Common myeloid progenitor, CD34-positive (primary cell): ENCODE results near the gene TBC1D22A.

Experiments
- CTCF ChIA-PET: fragments of 350-600 bp; sonication (Branson Sonifier 250); formaldehyde crosslinking; loops from one replicate; lab custom pipeline; 2021; ENCODE audit warnings: antibody characterized with exemption; lab: Charles Lee
- POLR2A ChIA-PET: fragments of 350-600 bp; sonication (Branson Sonifier 250); formaldehyde crosslinking; loops from one replicate; lab custom pipeline; 2021; ENCODE audit warnings: antibody characterized with exemption; lab: Charles Lee
- DNase-seq, 3 donors: peaks; one replicate each; pipeline versions ENCODE4 v3.0.0 to v3.0.0-alpha.2; 2013
- H3K27ac ChIP-seq, 2 experiments: 1 replicate in 1 of 2; 2 replicates in 1 of 2; pipeline ENCODE4 v1.7.0; 2013; ENCODE audit warnings: inconsistent platforms in 2 of 2, low read length in 2 of 2, mild to moderate bottlenecking in 2 of 2, low read depth in 1 of 2, moderate library complexity in 1 of 2; ENCODE audit not compliant: severe bottlenecking in 2 of 2, insufficient read depth in 1 of 2, poor library complexity in 1 of 2
- H3K27me3 ChIP-seq, 5 experiments: replicated peaks in 2 of 5; 1 replicate in 3 of 5; 2 replicates in 2 of 5; pipeline versions ENCODE4 v1.6.1 to v1.7.0; 2013; ENCODE audit warnings: low read length in 4 of 5, mild to moderate bottlenecking in 2 of 5, moderate library complexity in 2 of 5, inconsistent platforms in 1 of 5; ENCODE audit not compliant: insufficient read depth in 5 of 5, control insufficient read depth in 4 of 5
- H3K36me3 ChIP-seq, 4 experiments: 1 replicate in 2 of 4; 2 replicates in 2 of 4; pipeline versions ENCODE4 v1.6.1 to v1.7.0; 2013; ENCODE audit warnings: low read length in 3 of 4, control low read depth in 1 of 4, mild to moderate bottlenecking in 1 of 4; ENCODE audit not compliant: control insufficient read depth in 4 of 4, insufficient read depth in 4 of 4
- H3K4me1 ChIP-seq, 4 experiments: 1 replicate in 3 of 4; 2 replicates in 1 of 4; pipeline versions ENCODE4 v1.6.1 to v1.7.1; 2013; ENCODE audit warnings: low read length in 3 of 4, mild to moderate bottlenecking in 3 of 4, control low read depth in 1 of 4, inconsistent platforms in 1 of 4, moderate library complexity in 1 of 4; ENCODE audit not compliant: control insufficient read depth in 4 of 4, insufficient read depth in 4 of 4; ENCODE audit errors: control extremely low read depth in 1 of 4
- H3K4me3 ChIP-seq, 7 experiments: 1 replicate in 4 of 7; 2 replicates in 3 of 7; pipeline versions ENCODE4 v1.5.1 to v1.7.0; 2013; ENCODE audit warnings: mild to moderate bottlenecking in 7 of 7, low read length in 6 of 7, moderate library complexity in 6 of 7, inconsistent platforms in 2 of 7, low read depth in 2 of 7, control low read depth in 1 of 7; ENCODE audit not compliant: insufficient read depth in 4 of 7, control insufficient read depth in 1 of 7; ENCODE audit errors: extremely low read depth in 1 of 7
- H3K9me3 ChIP-seq, 5 experiments: 1 replicate in 4 of 5; 2 replicates in 1 of 5; pipeline versions ENCODE4 v1.6.1 to v1.7.1; 2013; ENCODE audit warnings: low read length in 4 of 5, mild to moderate bottlenecking in 2 of 5, inconsistent platforms in 1 of 5, low read depth in 1 of 5, moderate library complexity in 1 of 5; ENCODE audit not compliant: control insufficient read depth in 4 of 5, insufficient read depth in 2 of 5; ENCODE audit errors: control extremely low read depth in 1 of 5
- WGBS: methylation state at CpG from one replicate; pipeline ENCODE4 v1.1.5; 2013; ENCODE audit not compliant: insufficient coverage; 5-methylcytosine and 5-hydroxymethylcytosine counted together

TBC1D22A gene

GRCh38 chr22:46827781-46828180 is 65.3 kb downstream of the TBC1D22A start:
- no peak overlapping the region for H3K4me3 ChIP-seq
- CTCF ChIA-PET, result no interaction called here
- no peak overlapping the region for H3K27ac ChIP-seq
- POLR2A ChIA-PET, result no interaction called here
- H3K27me3 ChIP-seq, result no peaks in the 10 kb centered on the region
- no peak for DNase-seq
- no peaks in the 10 kb centered on the region for H3K9me3 ChIP-seq
- WGBS, result 100% methylated on average over 11 of the region's 12 CpGs
- no peaks in the 10 kb centered on the region for H3K4me1 ChIP-seq
- H3K36me3 ChIP-seq, result peaks cover 3 to 25% (median 15%) of the 10 kb centered on the region in 4 experiments

GRCh38 chr22:46828323-46828900 is 66.0 kb downstream of the TBC1D22A start:
- Histone ChIP-seq H3K4me1 (no peaks in the 10 kb centered on the region), H3K27ac (no peak overlapping the region), H3K36me3 (peaks cover 5 to 24% (median 14%) of the 10 kb centered on the region in 4 experiments), H3K9me3 (peaks cover 0 to 5% (median 1%) of the 10 kb centered on the region in 5 experiments), H3K27me3 (no peaks in the 10 kb centered on the region), H3K4me3 (no peak overlapping the region)
- POLR2A ChIA-PET, result no interaction called here
- CTCF ChIA-PET, result no interaction called here
- 97% methylated on average over 9 of the region's 9 CpGs for WGBS
- DNase-seq, result no peak

DNA sequence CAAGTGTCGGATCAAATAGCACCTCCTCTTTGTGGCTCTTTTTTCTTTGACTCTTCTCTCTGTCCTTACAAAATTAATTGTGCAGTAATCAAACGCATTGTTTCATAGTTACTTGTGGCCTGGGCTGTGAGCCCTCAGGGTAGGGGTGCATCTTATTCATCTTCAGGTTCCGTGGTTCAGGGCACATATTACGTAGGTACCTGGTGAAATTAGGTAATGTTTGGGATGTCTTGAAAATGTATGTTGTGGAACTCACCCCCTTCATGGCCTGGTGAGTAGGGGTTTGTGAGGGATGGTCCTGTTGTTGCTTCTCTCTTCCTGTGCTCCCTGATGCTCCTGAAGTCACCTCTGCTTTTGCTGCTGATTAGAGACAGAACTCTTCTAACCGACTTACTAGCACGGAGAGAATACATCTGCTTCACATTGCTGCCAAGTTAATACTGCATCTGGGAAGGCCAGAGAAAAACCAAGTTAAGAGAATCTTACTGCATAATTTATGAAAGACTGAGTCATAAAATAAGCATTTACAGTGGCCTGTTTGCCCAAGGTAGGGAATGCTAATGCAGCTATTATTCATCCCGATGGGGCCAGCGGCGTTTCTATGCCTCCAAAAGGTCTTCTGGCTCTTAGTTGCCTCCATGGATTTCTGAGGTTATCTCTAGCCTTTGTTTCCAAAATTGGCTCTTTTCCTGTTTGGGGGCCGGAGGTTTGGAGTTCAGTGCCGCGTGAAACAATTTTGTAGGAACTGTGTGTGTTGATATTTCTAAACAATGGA is 66.9 kb downstream of the TBC1D22A start:
- Histone ChIP-seq H3K9me3 (peaks cover 0 to 11% (median 2%) of the 10 kb centered on the region in 5 experiments), H3K27ac (no peak overlapping the region), H3K4me1 (no peaks in the 10 kb centered on the region), H3K27me3 (no peaks in the 10 kb centered on the region), H3K36me3 (peaks cover 5 to 28% (median 13%) of the 10 kb centered on the region in 4 experiments), H3K4me3 (no peak overlapping the region)
- 96% methylated on average over 9 of the region's 12 CpGs for WGBS
- POLR2A ChIA-PET, result no interaction called here
- no peak for DNase-seq
- CTCF ChIA-PET, result no interaction called here

DNA sequence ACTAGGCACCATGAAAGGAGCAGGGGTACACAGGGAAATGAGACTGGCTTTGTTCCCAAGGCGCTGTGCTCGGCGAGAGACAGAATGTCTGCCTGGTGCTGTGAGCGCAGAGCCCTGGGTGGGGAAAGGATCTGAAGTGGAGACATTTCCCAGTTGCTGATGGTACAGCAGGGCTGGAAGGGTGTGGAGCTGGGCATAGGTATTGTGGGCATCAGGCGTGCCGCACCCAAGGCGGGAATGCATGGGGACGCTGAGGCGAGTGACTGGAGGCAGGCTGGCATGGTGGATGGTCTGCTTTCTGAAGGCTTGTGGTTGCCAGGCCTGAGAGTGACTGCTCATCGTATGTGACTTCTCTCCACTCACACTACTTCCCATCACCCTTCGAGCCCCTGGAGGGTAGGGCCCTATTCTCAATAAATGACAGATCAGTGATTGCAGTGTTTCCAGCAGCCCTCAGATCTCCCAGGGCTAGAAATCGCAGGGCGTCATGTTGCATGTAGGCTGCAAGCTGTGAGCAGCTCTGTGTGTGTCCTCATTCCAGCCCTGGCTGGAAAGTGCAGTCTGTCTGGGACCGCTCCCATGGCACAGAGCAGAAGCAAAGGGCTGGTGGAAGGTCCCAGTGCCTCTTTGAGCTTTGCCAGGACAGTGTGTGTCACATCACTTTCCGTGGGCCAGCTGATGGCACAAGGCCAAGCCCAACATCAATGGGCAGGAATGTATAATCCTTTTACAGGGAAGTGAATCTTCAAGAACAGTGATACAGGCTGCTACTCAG is 67.7 kb downstream of the TBC1D22A start:
- WGBS, result 95% methylated on average over 14 of the region's 15 CpGs
- POLR2A ChIA-PET, result no interaction called here
- CTCF ChIA-PET, result no interaction called here

DNA sequence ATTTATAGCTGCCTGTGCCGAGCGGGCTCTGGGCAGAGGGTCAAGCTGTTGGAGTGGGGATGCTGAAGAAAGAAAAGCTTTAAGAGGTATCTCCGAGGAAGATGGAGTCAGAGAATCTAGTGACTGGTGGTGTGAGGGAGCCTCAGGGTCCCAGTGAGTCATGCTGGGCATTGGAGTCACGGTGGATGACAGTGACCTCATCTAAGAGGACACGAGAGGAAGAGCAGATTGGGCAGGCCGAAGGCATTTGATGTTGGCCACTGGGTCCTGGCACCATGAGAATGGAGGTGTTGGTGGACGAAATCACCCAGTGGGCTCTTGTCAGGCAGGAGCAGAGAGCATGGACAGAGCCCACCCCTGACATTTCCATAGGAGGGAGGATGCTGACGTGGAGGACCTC is 68.4 kb downstream of the TBC1D22A start:
- Histone ChIP-seq H3K27me3 (no peaks in the 10 kb centered on the region), H3K4me1 (no peaks in the 10 kb centered on the region), H3K36me3 (peaks cover 7 to 36% (median 19%) of the 10 kb centered on the region in 4 experiments), H3K4me3 (no peak overlapping the region), H3K27ac (no peak overlapping the region), H3K9me3 (peaks cover 0 to 26% (median 14%) of the 10 kb centered on the region in 5 experiments)
- WGBS, result 96% methylated on average over 8 of the region's 8 CpGs
- DNase-seq, result no peak
- POLR2A ChIA-PET, result no interaction called here
- CTCF ChIA-PET, result no interaction called here

More for the DNA sequence above, 67.7 kb downstream of the TBC1D22A start:
- Histone ChIP-seq H3K4me3 (no peak overlapping the region), H3K27me3 (no peaks in the 10 kb centered on the region), H3K9me3 (peaks cover 0 to 19% (median 10%) of the 10 kb centered on the region in 5 experiments), H3K36me3 (peaks cover 7 to 36% (median 16%) of the 10 kb centered on the region in 4 experiments), H3K4me1 (no peaks in the 10 kb centered on the region), H3K27ac (no peak overlapping the region)
- no peak for DNase-seq

GRCh38 chr22:46833228-46833627 is 70.8 kb downstream of the TBC1D22A start:
- DNase-seq, result no peak
- 98% methylated on average over 6 of the region's 6 CpGs for WGBS

More at GRCh38 chr22:46833228-46833627, 70.8 kb downstream of the TBC1D22A start:
- H3K27ac ChIP-seq, result no peak overlapping the region
- H3K36me3 ChIP-seq, result peaks cover 2 to 24% (median 17%) of the 10 kb centered on the region in 4 experiments
- no peaks in the 10 kb centered on the region for H3K27me3 ChIP-seq
- no peak overlapping the region for H3K4me3 ChIP-seq
- POLR2A ChIA-PET, result interaction anchor here (0.6 kb wide), 1 partner anchor 128 kb away, joined by 3 read pairs; no protein-coding TSS in a partner anchor
- no peaks in the 10 kb centered on the region for H3K4me1 ChIP-seq
- CTCF ChIA-PET, result interaction anchor here (0.5 to 2.8 kb wide), 3 partner anchors 9 to 1063 kb away, joined by 3 to 8 read pairs (median 4); no protein-coding TSS in a partner anchor
- H3K9me3 ChIP-seq, result peaks cover 2 to 38% (median 19%) of the 10 kb centered on the region in 5 experiments
